LoVo (cell line): ENCODE measurements around the gene STK40.

Source experiments
- DNase-seq: peaks from one replicate; pipeline ENCODE4 v3.0.0-alpha.2; 2016; ENCODE audit warnings: low spot score

Gene STK40

DNA sequence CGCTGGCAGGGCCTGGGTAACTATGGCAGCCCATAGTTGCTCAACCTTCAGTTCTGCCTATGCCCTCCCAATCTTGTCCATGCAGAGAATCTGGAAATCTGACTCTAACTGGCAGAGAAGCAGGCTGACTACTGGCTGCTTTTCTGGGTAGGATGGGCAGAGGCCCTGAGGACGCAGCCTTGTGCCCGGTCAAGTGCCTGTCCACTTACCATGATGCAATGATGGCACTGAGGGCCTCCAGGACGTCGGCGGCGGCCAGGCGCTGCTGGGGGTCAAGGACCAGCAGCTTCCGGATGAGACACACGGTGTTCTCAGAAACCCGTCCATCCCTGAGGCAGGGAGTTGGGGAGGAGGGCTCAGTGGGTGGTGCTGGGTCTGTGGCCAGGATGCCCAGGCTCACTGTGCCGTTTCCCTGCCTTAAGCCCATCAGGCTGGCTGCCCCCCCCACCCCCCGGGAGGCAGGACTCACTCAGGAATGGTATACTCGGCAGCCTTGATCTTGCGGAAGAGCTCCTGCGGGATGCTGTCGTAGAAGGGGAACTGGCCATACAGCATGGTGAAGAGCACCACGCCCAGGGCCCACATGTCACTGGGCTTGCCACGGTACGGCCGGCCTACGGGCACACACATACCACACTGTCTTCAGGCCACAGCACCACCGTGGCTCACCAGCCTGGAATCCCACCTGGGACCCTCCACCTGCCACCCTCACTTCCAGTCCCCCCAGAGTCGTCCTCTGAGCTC is 41.9 kb downstream of the STK40 start:
- DNase-seq = no peak

DNA sequence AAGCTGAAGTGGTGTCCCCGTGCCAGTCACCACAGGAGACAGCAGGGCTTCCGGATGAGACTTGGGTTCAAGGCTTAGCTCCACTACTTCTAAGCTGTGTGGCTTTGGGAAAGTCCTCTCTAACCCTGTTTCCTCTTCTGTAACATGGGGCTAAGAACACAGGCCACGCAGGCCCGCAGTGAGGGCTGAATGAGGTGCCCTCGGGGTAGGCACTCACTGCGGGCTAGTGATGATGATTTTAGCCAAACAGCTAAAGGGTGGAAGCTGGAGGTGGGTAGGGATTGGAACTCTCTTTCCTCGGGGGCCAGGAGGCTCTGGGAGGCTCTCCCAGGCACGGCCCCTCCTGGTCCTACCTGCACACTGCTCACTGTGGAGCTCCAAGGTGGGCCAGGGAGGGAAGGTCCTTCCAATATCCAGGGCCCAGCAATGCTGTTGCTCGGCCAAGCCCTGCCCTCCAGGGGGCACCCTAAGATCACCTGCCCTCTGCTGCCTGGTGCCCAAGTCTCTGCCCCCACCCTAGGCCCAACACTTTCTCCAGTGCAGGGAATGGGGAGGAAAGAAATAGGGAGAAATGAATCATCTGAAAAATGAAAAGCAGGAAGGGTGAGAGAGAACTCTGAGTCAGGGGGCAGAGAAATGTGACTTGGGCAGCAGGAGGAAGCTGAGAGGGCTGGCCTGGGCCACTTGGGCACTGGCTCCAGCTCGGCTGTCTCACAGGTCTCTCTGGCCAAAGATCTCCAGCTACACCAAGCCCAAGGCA is 43.1 kb downstream of the STK40 start:
- no peak for DNase-seq

DNA sequence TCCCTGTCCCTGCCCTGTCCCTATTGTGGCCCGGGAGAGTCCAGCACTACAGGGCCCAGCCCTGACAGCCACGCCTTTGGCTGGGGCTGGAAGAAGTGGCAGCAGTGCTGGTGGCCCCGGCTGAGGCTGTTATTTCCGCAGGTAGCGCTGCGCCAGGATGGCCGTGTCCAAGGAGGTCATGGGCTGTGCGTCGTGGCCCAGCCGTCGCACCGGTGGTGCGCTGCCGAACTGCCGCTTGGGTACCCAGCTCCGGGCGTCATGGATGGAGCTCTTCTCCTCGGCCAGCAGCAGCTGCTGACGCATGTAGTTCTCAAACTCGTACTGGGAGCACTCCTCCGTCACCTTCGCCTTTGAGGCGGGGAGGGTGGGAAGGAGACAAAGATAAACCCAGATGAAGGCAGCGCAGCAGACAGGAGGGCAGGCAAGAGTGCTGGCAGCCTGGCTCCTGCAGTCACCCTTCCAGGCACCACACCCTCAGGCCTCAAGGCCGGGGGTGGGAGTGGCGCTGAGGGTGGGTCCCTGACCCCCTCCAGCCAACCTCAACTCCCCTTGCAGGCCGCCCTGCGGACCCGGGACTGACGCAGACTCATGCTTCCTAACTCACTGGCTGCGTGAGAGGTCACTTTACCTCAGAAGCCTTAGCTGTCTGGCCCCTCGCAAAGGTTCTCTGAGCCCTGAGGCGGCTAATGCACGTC is 44.0 kb downstream of the STK40 start:
- DNase-seq = no peak

DNA sequence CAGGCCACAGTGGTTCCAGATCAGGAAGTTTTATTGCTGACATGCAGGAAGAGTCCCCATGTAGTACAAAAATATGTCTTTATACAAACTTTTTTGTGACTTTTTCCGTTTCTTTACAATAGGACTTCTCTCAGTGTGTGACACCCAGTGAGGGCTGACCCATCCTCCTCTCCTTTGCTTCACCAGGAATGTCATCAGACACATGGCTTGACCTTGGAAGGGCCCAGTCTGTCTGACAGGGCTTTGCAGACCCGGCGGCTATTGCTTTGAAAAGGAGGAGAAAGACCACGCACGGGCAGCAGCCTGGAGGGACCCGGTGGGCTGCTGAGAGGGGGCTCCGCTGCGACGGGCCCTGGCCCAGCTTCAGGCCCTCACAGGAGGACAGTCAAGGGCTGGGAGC is 46.1 kb downstream of the STK40 start:
- DNase-seq = no peak

DNA sequence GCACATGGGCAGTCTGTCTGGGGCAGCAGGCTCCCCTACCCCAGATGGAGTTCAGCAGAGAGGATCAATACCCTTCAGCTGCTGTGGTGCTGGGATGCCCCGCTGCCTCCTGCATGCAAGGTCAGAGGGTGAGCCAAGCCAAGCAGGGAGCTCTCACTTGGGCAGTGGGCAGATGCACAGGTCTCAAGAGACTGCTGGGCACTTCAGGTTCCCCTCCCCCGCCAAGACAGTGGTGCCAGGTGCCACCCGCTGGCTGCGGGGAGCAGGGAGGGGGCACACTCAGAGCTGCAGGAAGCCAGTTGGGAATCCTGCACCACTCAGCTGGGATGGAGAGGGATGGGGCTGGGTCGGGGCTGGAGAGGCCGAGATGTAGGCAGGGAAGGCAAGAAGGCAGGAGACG is 46.5 kb downstream of the STK40 start:
- DNase-seq = no peak

DNA sequence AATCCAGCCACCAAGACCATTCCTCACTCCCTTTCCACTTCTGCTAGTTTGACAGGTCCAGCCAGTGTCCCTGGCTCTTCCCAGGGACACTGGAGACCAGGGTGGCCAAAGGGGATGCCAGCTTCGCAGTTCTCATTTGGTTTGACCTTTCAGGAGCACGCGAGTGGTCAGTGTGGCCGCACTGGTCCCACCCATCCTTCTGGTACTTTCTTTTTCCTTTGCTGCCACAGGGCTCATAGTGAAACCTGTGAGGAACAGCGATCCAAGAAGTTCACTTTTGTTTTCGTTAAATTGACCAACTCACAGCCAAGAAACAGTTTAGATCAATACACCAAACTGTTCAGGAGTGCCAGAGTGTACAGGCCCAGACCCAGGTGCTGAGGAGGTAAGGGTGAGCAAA is 47.9 kb downstream of the STK40 start:
- no peak for DNase-seq

DNA sequence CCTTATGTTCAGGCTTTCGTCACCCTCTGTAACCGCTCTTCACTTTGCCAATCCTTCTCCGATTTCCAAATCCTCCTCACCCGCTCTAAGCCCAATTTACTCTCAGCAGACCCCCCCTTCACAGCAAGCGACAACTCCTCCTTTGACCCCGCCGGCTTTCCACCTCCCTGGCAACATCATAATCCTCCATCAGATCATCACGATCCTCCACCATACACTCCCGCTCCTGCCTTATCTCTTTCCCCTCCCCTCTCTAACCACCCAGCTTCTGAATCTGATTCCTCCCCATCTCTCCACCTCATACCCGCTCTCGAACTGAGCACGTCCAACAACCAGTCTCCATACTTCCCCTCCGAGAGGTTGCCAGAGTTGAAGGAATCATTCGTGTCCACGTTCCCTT is 54.8 kb downstream of the STK40 start:
- DNase-seq = no peak

DNA sequence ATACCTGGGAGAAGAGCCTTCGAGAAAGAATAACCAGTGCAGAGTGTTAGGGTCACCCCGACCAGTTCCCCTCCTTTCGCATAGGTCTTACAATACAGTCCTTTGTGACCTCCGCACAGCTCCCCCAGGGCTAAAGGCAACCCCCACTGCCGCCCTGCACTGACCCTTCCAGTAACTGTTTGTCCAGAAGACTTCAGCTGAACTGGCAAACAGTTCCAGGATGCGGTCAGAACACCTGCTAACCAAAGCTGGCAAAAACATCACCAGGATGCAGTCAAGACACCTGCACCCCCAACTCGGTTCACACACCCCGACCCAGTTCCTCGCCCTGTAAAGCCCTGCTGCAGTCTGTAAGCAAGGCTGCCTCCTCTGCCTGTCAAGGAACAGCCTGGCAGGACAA is 55.9 kb downstream of the STK40 start:
- no peak for DNase-seq

DNA sequence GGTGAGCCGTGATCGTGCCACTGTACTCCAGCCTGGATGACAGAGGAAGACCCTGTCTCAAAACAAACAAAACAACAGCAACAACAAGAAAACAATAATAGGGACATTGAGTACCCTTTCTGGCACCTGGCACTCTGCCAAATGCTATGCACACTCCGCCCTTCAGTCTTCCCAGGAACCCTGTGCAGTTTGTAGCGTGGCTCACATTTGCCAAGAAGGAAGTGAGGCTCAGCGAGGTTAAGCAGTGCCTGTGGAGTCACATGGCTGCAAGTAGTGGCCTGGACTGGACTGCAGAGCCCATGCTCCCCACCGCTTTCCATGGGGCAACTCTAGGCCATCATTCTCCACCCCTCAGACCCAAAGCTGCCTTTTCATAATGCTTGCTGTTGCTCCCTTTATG is 57.0 kb downstream of the STK40 start:
- peak; percentile 22 for DNase-seq

DNA sequence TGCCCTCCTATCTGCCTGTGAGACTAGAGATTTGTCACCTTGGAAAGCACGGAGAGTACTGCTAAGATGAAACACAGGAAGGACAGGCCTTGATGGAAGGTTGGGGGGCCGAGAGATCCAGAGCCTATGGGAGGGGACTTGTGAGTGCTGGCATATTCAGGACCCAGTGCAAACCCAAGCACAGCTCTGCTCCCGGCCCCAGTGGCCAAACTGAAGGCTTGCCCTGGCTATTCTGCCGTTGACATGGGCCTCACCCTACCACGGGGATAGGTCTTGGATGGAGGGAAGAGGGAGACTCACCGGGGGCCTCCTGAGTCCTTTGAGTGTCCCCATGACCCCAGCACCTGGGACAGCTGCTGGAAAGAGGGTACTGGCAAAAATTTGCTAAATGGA is 57.6 kb downstream of the STK40 start:
- DNase-seq = no peak

DNA sequence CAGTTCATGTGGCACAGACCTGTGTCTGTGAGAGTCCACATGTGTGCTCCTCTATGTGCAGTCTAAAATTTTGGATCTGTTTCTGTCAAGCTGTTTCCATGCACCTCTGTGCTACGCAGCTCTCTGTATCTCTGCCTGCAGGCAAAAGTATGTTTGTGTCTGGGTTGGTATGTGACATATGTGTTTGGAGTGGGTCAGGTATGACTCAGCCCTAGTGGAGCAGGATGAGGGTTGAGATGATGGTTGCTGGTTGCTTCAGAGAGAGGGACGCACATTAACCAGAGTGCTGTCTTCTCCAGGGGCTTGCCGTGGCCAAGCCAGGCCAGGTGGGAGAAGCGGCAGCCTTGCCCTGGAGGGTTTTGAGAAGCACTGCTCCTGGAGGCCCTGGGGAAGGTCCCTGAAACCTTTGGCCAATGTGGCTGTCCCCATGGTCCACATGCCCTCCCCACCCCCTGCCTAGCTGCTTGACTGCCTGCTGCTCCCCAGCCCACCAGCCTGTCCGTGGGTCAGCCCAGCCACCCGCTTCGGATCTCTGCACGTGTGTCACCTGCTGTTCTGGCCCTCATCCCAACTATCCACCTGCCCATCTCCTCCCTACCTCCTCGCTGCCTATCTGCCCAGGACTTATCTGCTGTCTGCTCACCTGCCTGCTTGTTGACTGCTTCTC is 58.2 kb downstream of the STK40 start:
- DNase-seq = no peak

DNA sequence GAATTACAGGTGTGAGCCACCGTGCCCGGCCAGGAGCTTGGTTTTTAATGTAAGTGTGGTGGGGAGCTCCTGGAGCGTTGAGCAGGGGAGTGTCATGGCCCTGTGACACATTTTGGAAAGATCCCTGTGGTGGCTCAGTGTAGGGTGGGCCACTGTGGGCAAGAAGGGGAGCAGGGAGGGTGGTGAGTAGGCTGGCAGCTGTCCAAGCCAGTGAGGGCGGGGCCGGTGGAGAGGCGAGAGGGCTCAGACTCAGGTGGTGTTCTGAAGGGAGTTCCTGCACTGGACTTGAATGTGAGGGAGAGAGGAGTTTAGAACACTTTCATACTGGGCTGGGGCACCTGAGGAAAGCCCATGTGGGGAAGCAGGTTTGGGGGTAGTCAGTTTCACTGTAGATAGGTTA is 59.2 kb downstream of the STK40 start:
- peak; percentile 8 for DNase-seq

DNA sequence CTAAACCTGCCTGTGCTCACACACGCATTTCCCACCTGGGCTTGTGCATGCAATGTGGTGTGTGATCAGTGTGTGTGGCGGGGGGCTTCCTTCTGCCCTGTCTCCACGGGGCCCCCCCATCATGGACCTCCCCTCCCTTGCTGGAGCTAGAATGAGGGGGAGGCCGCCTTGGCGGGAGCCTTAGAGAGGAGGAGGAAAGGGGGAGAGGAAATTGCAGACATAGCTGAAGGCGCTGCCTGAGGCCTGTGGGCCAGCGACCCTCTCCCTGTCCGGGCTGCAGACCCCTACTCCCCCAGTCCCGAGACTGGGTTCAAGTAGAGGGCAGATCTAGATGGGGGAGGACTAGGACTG is 61.4 kb downstream of the STK40 start:
- no peak for DNase-seq

DNA sequence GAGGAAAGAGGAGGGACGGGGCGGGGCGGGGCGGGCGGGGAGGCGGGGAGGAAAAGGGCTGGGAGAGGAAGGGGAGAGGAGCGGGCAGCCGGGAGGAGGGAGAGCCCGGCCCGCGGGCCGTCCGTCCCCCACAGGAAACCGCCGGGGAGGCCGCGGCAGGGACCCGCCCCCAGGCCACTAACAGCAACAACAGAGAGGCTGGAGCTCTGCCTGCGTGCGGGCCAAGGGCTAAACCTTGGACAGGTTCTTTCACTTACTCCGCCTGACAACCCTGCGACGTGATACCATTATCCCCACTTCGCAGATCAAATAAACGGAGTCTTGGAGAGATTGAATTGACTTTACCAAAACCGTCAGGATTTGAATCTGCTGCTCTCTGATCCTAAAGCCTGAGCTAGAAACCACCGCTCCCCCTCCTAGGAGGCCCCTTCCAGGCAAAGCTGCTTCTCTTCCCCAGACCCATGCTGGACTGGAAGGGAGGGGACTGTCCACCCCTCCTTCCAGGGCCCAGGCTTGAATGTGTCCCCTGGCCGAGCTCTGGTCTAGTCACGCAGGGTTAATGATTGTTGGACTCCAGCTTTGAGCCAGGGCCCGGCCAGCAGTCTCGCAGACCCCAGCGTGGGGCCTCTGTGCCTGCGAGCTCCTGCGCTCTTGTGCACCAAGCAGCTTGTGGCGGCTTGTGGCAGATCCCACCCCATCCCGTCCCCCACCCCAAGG is 61.9 kb downstream of the STK40 start, which contains the start of gene EVA1B:
TSS of gene EVA1B (minus strand) at position 10 of the 717 bp plus-strand sequence. CDS start 608 bp downstream, outside the sequence.
- peak; percentile 64 for DNase-seq

DNA sequence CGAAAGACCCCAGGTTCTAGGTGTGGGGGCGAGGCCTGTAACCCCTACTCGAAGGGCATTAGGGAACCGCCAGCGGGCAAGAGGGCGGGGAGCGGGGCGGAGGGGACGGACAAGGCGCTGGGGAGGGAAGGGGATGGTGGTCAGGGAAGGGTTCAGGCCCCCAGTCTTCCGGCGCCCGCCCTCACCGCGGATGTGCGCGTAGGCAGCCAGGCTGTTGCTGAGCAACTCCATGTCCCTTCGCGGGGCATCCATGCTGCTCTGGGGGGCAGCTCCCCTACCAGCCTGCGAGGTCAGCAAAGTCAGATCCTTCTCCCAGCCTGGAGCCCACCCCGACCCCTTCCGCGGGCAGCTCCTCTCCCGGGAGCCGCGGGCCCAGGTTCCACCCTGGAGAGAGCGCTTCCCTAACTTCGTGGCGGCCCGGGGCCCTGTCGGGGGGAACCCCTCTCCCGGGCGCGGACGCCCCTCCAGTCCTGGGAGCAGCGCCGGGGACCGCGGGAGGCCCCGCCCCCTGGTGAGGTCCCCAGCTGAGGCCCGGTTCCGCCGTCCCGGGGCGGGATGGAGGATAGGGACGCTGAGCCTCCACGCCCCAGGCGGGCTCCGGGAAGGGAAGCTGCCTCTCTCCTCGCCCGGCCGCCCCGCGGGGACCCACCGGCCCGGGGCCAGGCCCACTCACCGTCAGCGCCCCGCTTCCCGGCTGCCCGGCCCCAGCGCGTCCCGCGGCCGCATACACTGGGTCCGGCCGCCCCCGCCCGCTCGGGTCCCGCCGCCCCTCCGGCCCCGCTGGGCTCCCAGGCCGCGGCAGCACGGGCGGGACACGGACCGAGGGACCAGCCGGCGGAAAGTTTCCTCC is 62.7 kb downstream of the STK40 start:
- DNase-seq = no peak

DNA sequence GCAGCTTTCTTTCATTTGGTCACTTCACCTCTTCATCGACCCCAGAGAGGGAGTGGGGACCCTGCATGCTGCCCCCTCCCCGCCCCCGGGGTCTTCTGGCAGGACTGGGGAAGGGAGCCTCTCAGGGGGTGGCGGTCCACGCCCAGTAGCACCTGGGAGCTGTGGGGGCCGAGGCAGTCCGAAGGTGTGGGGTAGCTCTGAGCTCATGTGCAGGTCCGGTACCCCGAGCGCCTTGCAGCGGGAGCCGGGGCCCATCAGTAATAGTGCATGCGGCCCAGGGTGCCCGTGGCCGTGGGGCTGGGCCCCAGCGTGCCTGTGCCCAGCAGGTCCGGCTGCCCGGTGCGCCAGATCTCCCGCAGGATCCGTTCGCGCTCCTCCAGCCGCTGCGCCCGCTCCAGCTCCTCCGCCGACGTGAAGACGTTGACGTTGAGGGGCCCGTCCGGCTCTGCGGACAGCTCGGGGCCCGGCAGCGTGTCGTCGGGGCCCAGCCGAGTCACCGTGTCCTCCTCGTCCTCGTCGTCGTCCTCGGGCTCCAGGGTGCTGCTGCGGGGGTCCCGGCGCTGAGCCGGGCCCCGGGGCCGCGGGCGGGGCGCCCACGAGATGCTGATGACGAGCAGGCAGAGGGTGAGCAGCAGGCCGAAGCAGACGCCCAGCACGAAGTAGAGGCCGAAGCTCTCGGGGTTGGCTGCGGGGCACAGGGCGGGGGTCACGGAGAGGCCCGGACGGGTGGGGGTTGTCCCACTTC is 63.5 kb downstream of the STK40 start:
- DNase-seq = no peak

DNA sequence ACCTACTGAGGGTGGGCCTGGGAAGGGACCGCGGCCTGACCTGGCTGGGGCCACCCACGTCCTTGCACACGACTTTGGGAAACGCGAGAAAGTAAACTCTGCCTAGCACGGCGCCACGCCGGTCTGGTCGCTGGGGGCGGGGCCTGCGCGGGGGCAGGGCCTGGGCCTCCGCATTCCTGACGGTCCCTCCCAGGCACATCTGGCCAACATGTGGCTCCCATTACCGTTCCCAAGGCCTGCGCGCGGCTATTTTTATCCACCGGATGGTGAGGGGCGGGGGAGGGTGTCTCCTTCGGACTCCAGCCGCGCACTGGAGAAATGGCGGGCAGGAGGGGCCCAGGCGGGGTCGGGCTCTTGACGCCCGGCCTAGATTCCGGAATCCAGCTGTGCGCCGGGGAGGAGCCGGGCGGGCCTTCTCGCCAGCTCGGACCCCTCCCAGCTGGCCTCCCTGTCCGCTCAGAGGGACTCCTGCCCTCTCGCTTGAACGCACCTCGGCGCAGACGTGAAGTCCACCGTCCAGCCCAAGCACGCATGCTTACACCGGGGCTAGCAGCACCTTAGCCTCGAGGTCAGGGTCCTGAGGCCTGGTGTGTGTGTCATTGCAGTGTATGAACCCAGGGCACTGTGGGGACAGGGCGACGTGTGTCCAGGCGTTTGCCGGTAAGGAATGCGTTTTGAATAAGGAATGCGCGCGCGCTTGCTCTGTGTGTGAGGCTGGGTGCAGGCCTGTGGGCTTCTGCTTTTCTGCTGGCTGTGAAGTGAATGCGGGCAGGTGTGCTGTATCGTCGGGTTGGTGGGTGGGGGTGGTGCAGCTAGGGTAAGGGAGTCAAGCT is 64.4 kb downstream of the STK40 start:
- no peak for DNase-seq

DNA sequence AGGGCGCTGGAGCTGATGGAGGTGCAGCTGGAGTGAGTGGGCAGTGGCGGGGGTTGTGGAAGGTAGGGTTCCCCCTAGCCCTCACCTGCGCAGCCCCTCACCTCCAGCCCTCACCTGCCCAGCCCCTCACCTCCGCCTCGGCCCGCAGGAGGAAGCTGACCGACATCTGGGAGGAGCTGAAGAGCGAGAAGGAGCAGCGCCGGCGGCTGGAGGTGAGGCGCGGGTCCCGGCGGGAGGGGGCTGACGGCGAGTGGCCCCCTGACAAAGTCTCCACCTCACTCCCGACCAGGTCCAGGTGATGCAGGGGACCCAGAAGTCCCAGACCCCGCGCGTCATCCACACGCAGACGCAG is 65.0 kb downstream of the STK40 start:
- DNase-seq = no peak

DNA sequence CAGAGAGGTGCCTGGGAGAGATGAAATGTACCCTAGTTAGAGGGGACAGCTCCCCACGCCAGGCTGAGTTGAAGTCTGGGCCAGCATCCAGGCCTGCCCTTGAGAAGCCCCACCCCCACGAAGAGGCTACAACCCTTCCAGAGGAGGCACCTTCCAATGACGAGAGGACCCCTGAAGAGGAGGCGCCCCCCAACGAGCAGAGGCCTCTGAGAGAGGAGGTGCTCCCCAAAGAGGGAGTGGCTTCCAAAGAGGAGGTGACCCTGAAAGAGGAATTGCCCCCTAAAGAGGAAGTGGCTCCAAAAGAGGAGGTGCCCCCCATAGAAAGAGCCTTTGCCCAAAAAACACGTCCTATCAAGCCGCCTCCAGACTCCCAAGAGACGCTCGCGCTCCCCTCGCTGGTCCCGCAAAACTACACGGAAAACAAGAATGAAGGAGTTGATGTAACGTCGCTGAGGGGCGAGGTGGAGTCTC is 65.4 kb downstream of the STK40 start:
- no peak for DNase-seq
